Fibroblast of mammary gland (primary cell): ENCODE results near the gene KCNN4.
"Not testable (repeated sequence)": the region's sequence is repeated elsewhere in the genome, so short reads cannot be mapped to it uniquely, and the experiment has no call there.

Experiments
- DNase-seq: peaks from one replicate; pipeline ENCODE4 v3.0.0-alpha.2; 2010; ENCODE audit warnings: low read depth
- H3K4me3 ChIP-seq: 2 replicates; pipeline ENCODE4 v1.5.1; 2011; ENCODE audit warnings: low read depth, mild to moderate bottlenecking, low read length, moderate library complexity; ENCODE audit not compliant: control insufficient read depth
- TF ChIP-seq, protein P1 (sequence below): conservative IDR thresholded peaks from 2 replicates; pipeline ENCODE4 v1.5.1; 2011; ENCODE audit warnings: low read depth, low read length, inconsistent platforms; ENCODE audit not compliant: control insufficient read depth, insufficient read depth

The KCNN4 gene

DNA sequence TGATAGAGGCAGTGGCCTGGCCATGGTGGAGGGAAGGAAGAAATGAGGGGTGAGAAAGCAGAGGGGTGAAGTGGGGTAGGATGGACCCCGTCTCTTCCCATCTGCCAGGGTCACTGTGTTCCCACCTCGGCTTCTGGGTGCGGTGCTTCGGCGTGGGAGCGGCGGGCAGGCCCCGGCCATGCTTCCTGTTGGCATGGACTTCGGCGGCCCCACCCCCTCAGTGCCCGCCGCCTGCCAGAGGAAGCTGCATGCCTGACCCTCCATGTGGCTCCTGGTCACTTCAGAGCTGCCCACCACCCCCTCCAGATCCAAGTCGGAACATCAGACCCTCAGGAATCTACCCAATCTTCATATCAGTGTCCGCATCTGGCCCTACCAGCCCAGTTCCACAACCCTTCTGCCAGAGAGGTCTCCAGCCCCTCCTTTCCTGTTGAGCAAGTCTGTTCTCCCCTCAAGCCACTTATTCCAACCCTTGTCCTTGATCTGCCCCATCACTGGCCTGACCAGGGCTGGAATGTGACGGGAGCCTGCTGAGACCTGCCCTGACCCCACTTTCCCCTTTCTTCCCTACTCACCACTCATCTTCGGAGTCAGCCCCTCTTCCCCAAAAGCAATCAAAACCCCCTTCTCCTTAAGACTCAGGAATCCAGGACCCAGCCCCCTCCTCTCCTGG, 1.5 kb downstream of the KCNN4 start:
- DNase-seq: no peak
- H3K4me3 ChIP-seq: no peak overlapping the region
- TF ChIP-seq, protein P1, sequence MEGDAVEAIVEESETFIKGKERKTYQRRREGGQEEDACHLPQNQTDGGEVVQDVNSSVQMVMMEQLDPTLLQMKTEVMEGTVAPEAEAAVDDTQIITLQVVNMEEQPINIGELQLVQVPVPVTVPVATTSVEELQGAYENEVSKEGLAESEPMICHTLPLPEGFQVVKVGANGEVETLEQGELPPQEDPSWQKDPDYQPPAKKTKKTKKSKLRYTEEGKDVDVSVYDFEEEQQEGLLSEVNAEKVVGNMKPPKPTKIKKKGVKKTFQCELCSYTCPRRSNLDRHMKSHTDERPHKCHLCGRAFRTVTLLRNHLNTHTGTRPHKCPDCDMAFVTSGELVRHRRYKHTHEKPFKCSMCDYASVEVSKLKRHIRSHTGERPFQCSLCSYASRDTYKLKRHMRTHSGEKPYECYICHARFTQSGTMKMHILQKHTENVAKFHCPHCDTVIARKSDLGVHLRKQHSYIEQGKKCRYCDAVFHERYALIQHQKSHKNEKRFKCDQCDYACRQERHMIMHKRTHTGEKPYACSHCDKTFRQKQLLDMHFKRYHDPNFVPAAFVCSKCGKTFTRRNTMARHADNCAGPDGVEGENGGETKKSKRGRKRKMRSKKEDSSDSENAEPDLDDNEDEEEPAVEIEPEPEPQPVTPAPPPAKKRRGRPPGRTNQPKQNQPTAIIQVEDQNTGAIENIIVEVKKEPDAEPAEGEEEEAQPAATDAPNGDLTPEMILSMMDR: no peak

- TF ChIP-seq, protein P1: no peak
- no peak overlapping the region for H3K4me3 ChIP-seq
- no peak for DNase-seq
These were observed 2.1 kb downstream of the KCNN4 start for GRCh38 chr19:43778651-43779050.

DNA sequence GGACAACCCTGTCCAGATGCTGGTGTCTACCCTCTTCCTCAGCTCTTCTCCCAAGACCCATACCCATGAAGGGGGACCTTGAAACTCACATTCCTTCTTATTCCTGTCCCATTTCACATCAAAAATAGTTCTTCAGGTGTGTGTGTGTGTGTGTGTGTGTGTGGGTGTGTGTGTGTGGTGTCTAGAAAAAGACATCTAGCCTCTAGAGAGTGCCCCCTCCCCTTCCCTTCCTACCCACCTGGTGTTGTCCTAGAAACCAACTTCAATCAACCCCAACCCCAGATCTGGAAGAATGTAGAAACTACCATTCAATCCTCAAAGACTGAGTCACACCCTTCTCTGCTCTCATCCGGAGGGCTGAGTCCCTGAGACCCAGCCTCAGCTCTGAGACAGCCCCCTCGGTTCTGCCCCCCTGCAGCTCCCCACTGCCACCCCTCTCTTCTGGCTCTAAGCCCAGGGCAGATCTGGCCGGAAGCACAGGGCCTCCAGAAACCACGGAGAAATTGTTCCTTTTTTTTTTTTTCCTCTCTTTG, 3.5 kb downstream of the KCNN4 start:
- DNase-seq: no peak

GRCh38 chr19:43776286-43776685, 4.5 kb downstream of the KCNN4 start:
- DNase-seq: no peak

More for the DNA sequence above, 3.5 kb downstream of the KCNN4 start:
- TF ChIP-seq, protein P1: no peak
- H3K4me3 ChIP-seq: no peak overlapping the region

GRCh38 chr19:43775299-43775890, 5.4 kb downstream of the KCNN4 start:
- H3K4me3 ChIP-seq: no peak overlapping the region
- TF ChIP-seq, protein P1: no peak
- no peak for DNase-seq

More at GRCh38 chr19:43776286-43776685, 4.5 kb downstream of the KCNN4 start:
- H3K4me3 ChIP-seq: no peak overlapping the region
- TF ChIP-seq, protein P1: no peak

GRCh38 chr19:43774940-43775258, 5.9 kb downstream of the KCNN4 start:
- not testable (repeated sequence) for DNase-seq
- peak overlapping the region; percentile 9 for H3K4me3 ChIP-seq

DNA sequence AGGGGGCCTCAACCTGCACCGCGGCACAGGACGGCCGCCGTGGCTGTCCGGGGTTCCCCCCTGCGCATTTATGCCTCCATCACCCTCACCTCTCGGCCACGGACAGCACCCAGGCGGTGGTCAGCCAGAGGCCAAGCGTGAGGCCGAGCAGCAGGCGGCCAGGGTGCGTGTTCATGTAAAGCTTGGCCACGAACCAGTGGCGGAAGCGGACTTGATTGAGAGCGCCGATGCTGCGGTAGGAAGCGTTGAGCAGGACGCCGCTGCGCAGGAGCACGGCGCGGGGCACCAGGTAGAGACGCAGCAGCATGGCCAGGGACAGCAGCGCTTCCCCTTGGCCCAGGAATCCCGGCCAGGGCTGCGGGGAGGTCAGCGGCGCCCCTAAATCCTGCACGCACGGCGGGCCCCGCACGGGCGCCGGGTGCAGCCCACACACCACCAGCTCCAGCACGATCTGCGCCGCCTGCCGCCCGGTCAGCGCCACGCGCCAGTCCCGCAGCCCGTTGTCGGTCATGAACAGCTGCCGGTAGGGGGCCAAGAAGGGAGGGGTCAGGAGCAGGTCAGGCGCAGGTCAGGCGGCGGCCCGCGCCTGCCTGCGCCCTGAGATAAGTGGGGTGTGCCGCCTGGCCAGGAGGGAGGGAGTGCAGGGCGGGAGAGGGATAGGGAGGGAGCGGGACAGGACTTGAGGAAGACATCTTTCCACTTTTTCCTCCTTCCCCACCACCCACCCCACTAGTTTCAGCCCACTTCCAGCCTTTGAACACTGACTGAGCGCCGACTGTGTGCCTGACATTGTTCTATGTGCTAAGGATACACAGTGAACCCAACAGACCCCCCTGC, 6.5 kb downstream of the KCNN4 start:
- TF ChIP-seq, protein P1: peak; percentile 42
- H3K4me3 ChIP-seq: peak overlapping the region; percentile 9
- DNase-seq: peak; percentile 56
